ENCODE measurements around the gene MLLT11. TPM values are rescaled to one million over a fixed set of nuclear protein-coding genes. Genes with fewer than 3 reads are reported as not detected.
A peak's percentile ranks its signal among the peaks of the same experiment; 100 is the strongest.

The MLLT11 gene
- polyA plus RNA-seq, 6 donors from 2014 or later = 0.82 to 3.1 (median 2.5) TPM

DNA sequence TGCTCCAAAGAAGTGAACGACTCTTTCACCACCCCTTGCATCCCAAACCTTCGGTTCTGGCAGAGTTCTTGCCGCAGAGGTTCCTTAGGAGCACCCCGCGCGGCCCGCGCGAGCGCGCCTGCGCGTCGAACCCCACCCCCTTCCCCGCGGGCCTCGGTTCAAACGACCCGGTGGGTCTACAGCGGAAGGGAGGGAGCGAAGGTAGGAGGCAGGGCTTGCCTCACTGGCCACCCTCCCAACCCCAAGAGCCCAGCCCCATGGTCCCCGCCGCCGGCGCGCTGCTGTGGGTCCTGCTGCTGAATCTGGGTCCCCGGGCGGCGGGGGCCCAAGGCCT lies 12.6 kb upstream of the MLLT11 start, which contains the start of gene C1orf56:
TSS of gene C1orf56 (plus strand) at position 161 of the 334 bp plus-strand sequence. CDS start at position 258, 97 bp downstream.
- peaks cover 31 to 47% (median 36%) of the 10 kb centered on the region in 3 donors for H3K4me1 Mint-ChIP-seq
- H3K36me3 Mint-ChIP-seq = peaks cover 0 to 6% of the 10 kb centered on the region in 2 donors
- H3K9me3 Mint-ChIP-seq = no peaks in the 10 kb centered on the region

DNA sequence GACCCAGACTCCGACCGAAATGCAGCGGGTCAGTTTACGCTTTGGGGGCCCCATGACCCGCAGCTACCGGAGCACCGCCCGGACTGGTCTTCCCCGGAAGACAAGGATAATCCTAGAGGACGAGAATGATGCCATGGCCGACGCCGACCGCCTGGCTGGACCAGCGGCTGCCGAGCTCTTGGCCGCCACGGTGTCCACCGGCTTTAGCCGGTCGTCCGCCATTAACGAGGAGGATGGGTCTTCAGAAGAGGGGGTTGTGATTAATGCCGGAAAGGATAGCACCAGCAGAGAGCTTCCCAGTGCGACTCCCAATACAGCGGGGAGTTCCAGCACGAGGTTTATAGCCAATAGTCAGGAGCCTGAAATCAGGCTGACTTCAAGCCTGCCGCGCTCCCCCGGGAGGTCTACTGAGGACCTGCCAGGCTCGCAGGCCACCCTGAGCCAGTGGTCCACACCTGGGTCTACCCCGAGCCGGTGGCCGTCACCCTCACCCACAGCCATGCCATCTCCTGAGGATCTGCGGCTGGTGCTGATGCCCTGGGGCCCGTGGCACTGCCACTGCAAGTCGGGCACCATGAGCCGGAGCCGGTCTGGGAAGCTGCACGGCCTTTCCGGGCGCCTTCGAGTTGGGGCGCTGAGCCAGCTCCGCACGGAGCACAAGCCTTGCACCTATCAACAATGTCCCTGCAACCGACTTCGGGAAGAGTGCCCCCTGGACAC lies 12.1 kb upstream of the MLLT11 start:
- H3K4me1 Mint-ChIP-seq = peaks cover 31 to 49% (median 39%) of the 10 kb centered on the region in 3 donors
- no peaks in the 10 kb centered on the region for H3K27me3 Mint-ChIP-seq
- ATAC-seq (ENCODE audit: low read depth in 2 of 2) (peak; percentile 77 to 82), DNase-seq (peak; percentile 56)
- H3K27ac Mint-ChIP-seq = peak overlapping the region; percentile 74 to 96 (median 86)
- no peaks in the 10 kb centered on the region for H3K9me3 Mint-ChIP-seq
- H3K36me3 Mint-ChIP-seq = peaks cover 0 to 10% of the 10 kb centered on the region in 2 donors
- peak overlapping the region; percentile 93 to 98 (median 95) for H3K4me3 Mint-ChIP-seq

More for the DNA sequence above, 12.6 kb upstream of the MLLT11 start, which contains the start of gene C1orf56:
- peak within 1 kb of the TSS; percentile 93 to 98 (median 95) for H3K4me3 Mint-ChIP-seq
- DNase-seq (peak; percentile 66), ATAC-seq (ENCODE audit: low read depth in 2 of 2) (peak; percentile 66 to 70)
- no peaks in the 10 kb centered on the region for H3K27me3 Mint-ChIP-seq
- peak within 1 kb of the TSS; percentile 77 to 96 (median 90) for H3K27ac Mint-ChIP-seq

DNA sequence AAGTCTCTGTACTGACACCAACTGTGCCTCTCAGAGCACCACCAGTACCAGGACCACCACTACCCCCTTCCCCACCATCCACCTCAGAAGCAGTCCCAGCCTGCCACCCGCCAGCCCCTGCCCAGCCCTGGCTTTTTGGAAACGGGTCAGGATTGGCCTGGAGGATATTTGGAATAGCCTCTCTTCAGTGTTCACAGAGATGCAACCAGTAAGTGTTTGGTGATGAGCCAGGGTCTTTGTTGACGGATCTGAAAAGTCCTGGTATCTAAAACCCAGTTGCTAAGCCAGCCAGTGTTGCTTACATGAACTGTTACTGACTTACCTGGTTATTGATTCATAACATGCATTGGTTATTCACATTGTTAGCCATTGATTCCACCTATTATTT lies 11.6 kb upstream of the MLLT11 start:
- ATAC-seq (ENCODE audit: low read depth in 2 of 2) (no peak), DNase-seq (no peak)
- peak overlapping the region; percentile 74 to 96 (median 86) for H3K27ac Mint-ChIP-seq
- H3K27me3 Mint-ChIP-seq = no peaks in the 10 kb centered on the region
- H3K4me1 Mint-ChIP-seq = peaks cover 31 to 55% (median 39%) of the 10 kb centered on the region in 3 donors
- H3K4me3 Mint-ChIP-seq = peak overlapping the region; percentile 93 to 98 (median 95)
- no peaks in the 10 kb centered on the region for H3K9me3 Mint-ChIP-seq
- peaks cover 0 to 10% of the 10 kb centered on the region in 2 donors for H3K36me3 Mint-ChIP-seq

DNA sequence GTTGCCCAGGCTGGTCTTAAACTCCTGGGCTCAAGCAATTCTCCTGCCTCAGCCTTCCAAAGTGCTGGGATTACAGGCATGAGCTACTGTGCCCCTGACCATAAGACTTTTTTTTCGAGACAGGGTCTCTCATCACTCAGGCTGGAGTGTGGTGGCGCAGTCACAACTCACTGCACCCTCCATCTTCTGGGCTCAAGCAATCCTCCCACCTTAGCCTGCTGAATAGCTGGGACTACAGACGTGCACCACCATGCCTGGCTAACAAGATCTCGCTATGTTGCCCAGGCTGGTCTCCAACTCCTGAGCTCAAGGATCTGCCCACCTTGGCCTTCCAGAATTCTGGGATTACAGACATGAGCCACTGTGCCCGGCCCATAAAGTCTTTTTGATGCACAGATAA lies 10.7 kb upstream of the MLLT11 start:
- Mint-ChIP-seq H3K9me3 (no peaks in the 10 kb centered on the region), H3K27ac (peak overlapping the region in 3 of 6 donors; percentile 27 to 99 (median 96)), H3K4me1 (peaks cover 35 to 62% (median 39%) of the 10 kb centered on the region in 3 donors), H3K4me3 (peak overlapping the region in 7 of 8 donors; percentile 47 to 96 (median 95)), H3K36me3 (peaks cover 0 to 16% of the 10 kb centered on the region in 2 donors), H3K27me3 (no peaks in the 10 kb centered on the region)
- ATAC-seq (ENCODE audit: low read depth in 2 of 2) = no peak
- DNase-seq = no peak

DNA sequence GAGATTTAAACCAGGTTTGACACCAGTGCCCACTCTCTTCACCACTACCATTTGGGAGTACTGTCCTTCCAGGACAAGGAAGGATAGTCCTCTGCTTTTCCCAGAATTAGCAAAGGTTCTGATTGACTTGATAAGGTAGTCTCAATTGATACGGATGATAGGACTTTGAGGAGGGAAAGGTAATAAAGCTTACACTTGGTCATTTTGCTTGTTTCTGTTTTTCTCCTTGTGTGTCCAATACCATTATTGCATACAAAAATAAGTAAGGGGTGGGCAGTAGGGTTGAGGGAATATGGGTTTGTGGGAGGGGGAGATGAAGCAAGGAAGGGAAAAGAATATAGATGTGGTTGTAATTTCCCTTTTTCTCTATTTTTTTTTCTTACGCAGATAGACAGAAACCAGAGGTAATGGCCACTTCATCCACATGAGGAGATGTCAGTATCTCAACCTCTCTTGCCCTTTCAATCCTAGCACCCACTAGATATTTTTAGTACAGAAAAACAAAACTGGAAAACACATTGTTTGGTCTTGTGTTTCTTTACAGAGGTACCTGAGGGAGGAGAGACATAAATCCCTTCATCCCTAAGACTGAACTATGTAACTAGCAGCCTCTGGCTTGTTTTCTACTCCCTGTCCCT lies 10.0 kb upstream of the MLLT11 start:
- peaks cover 6 to 23% of the 10 kb centered on the region in 2 donors for H3K36me3 Mint-ChIP-seq
- no peak for ATAC-seq (ENCODE audit: low read depth in 2 of 2)
- DNase-seq = no peak
- no peaks in the 10 kb centered on the region for H3K27me3 Mint-ChIP-seq
- no peaks in the 10 kb centered on the region for H3K9me3 Mint-ChIP-seq
- H3K27ac Mint-ChIP-seq = peak overlapping the region in 5 of 6 donors; percentile 9 to 99 (median 60)
- peaks cover 37 to 69% (median 45%) of the 10 kb centered on the region in 3 donors for H3K4me1 Mint-ChIP-seq
- peak overlapping the region in 3 of 8 donors; percentile 4 to 96 (median 6) for H3K4me3 Mint-ChIP-seq

DNA sequence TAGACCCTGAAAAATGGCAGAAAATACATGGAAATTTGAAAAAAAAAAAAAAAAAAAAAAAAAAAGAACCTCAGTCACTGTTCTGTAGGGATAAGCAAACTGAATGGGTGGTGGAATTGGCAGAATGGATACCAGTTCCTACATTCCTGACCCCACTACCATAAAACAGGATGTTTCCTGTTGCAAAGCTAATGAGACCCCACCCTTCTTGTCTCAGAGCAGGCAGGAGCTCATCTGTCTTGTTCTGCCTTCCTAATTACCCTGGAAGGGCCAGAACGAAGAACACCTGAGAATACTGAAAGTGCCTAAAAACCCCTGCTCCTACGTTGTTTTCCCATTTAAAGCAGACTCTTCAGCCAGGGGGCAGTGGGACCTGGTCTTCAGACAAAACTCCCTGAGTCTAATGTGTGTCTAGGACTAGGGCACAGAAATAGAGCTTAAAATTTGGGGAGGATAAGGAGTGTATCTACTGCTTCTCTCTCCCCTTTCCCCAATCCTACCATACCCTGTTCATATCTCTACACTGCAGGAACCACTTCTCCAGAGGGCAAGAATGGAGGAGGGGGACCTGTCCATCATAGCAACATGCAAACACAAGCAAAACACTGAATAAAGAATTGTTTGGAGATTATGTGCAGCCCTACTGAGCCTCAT lies 8.7 kb upstream of the MLLT11 start:
- Mint-ChIP-seq H3K27me3 (no peaks in the 10 kb centered on the region), H3K4me1 (peaks cover 49 to 78% (median 52%) of the 10 kb centered on the region in 3 donors), H3K27ac (peak overlapping the region in 4 of 6 donors; percentile 23 to 99 (median 87)), H3K4me3 (peak overlapping the region in 2 of 8 donors; percentile 6 to 15), H3K9me3 (no peaks in the 10 kb centered on the region), H3K36me3 (peaks cover 7 to 25% of the 10 kb centered on the region in 2 donors)
- no peak for DNase-seq
- ATAC-seq (ENCODE audit: low read depth in 2 of 2) = no peak

DNA sequence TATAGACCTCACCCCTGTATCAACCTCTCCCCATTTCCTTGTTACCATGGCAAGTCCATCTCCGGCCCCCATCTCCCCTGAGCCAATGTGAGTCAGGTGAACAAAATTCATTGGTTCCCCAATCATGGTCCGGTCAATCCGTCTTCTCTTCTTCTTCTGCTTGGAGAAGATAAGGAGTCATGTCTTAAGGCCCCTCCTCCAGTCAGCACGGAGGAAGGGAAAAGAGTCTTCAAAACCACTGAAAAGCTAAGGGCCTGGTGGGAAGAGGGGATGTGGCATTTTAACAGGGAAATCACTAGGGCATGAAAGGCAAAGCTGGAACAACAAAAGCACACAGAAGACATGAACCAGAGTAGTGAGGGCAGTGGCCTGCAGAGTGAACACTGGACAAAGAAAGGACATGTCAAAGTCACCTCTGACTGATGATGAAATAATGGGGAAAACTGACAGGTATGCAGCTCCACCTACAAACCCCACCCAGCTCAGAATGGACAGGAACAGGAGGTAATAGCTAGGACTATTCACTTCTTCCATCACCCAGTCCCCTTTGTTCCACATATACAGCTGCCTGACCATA lies 5.1 kb upstream of the MLLT11 start:
- H3K9me3 Mint-ChIP-seq = no peaks in the 10 kb centered on the region
- peak overlapping the region; percentile 82 to 99 (median 94) for H3K27ac Mint-ChIP-seq
- H3K4me3 Mint-ChIP-seq = peak overlapping the region; percentile 87 to 100 (median 98)
- no peaks in the 10 kb centered on the region for H3K27me3 Mint-ChIP-seq
- no peak for DNase-seq
- peaks cover 59 to 73% (median 60%) of the 10 kb centered on the region in 3 donors for H3K4me1 Mint-ChIP-seq
- peaks cover 7 to 53% of the 10 kb centered on the region in 2 donors for H3K36me3 Mint-ChIP-seq
- ATAC-seq (ENCODE audit: low read depth in 2 of 2) = no peak

DNA sequence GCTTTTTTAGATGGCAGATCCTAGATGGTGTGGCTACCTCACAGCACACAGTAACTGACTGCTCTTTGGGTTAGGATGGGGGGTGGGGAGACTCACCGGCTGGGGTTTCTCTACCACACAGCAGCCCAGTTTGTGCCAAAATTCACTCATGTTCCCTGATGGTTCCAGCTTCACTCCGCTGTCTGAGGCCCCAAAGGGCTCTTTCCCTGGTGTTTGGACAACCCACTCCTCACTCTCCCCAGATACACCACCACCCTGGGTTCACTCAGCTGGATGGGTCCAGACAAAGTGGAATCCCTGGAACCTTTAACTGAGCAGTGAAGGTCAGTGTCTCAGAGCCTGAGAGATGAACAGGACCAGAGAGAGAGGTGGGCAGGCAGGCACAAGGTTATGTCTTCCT lies 4.6 kb upstream of the MLLT11 start:
- ATAC-seq (ENCODE audit: low read depth in 2 of 2) (no peak), DNase-seq (no peak)
- Mint-ChIP-seq H3K4me3 (peak overlapping the region; percentile 87 to 100 (median 98)), H3K9me3 (no peaks in the 10 kb centered on the region), H3K4me1 (peaks cover 60 to 76% (median 64%) of the 10 kb centered on the region in 3 donors), H3K27me3 (no peaks in the 10 kb centered on the region), H3K27ac (peak overlapping the region; percentile 57 to 99 (median 91)), H3K36me3 (peaks cover 7 to 53% of the 10 kb centered on the region in 2 donors)

DNA sequence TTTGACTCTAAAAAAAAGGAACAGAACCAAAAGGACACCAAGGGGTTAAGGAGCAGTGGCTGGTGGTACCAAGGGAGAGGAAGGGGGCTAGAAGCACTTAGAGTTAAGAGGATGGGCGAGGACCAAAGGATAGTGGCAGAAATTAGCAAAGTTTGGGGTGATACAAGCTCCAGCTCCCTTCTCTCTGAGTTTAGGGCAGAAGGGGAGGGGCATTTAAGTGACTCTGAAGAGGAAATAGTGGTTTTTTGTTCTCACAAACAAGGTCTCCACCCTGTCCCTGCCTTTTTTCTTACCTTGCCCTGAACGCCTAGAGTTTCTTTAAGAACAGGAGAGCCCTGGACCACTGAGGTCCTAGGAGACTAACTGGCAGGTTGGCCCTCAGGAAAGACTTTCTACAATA lies 4.0 kb upstream of the MLLT11 start:
- Mint-ChIP-seq H3K4me1 (peaks cover 61 to 80% (median 70%) of the 10 kb centered on the region in 3 donors), H3K9me3 (no peaks in the 10 kb centered on the region), H3K27ac (peak overlapping the region; percentile 57 to 99 (median 91)), H3K4me3 (peak overlapping the region; percentile 87 to 100 (median 98)), H3K36me3 (peaks cover 7 to 53% of the 10 kb centered on the region in 2 donors), H3K27me3 (no peaks in the 10 kb centered on the region)
- DNase-seq (peak; percentile 46), ATAC-seq (ENCODE audit: low read depth in 2 of 2) (peak; percentile 18 to 23)

DNA sequence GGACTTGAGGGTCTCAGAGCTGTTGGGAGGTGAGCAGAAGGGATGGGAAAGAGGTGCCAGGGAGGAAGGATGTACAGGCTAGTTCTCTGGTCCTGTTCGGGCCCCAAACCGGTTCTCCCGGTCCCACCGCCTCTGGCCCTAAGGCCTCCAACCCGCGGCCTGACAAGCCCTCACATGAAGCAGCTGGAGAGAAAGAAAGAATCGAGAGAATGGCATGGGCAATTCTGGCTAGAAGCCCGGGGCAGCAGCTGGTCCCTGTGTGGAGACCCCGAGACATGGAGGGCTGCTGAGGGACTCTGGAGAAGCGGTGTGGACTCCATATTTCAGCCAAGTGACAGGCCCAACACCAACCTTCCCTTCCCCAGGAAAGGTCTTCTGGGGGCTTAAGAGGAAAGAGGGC lies 1.5 kb upstream of the MLLT11 start:
- H3K36me3 Mint-ChIP-seq = peaks cover 7 to 43% of the 10 kb centered on the region in 2 donors
- no peak for ATAC-seq (ENCODE audit: low read depth in 2 of 2)
- H3K9me3 Mint-ChIP-seq = no peaks in the 10 kb centered on the region
- no peaks in the 10 kb centered on the region for H3K27me3 Mint-ChIP-seq
- peak overlapping the region; percentile 95 to 99 (median 98) for H3K27ac Mint-ChIP-seq
- peak overlapping the region; percentile 87 to 100 (median 98) for H3K4me3 Mint-ChIP-seq
- no peak for DNase-seq
- peaks cover 57 to 64% (median 60%) of the 10 kb centered on the region in 3 donors for H3K4me1 Mint-ChIP-seq

DNA sequence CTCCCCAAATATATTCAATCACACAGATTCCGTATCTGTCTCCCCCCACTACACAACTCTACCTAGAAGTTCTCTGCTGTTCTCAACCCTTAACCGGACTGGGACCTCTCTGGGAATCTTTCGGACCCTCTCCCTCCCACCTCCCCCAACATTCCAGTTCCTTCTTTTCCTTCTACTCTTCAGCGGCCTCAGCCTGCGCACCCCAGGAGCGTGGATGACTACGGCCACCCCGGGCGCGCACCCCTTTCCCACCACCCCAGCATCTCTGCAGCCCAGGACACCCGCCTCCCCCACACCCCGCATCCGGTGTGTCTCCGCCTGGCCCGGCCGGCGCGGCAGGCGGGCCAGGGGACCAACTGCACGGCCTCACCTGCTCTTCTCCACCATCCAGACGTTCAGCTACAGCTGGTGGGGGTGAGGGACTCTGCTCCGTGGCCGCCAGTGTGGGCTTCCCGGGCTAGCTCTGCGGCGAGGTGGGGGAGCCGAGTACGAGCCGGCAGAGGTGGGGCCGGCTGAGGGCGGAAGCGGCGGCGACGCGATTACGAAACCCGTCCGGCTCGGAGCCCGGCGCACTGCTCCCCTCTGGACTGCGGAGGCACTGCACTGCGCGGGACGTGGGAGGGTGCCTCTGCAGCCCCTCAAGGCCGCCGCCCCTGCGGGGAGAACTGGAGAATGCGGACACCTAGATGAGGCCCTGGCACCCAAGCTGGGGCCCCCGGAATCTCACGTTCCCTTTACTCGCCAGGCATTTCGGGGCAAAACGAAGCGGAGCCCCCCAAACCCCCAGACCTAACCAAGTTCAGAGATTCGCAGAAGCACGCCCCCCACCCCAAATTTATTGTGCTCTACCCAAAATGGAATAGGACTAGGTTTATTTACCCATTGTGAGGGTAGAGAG lies 839 bp upstream of the MLLT11 start, which contains the start of gene CDC42SE1:
TSS of gene CDC42SE1 (minus strand) at position 514 of the 898 bp plus-strand sequence. CDS start 3,892 bp downstream, outside the sequence.
- H3K27ac Mint-ChIP-seq = peak within 1 kb of the TSS; percentile 98 to 99 (median 98)

More for the DNA sequence above, 839 bp upstream of the MLLT11 start, which contains the start of gene CDC42SE1:
- Mint-ChIP-seq H3K27me3 (no peaks in the 10 kb centered on the region), H3K4me1 (peaks cover 54 to 64% (median 54%) of the 10 kb centered on the region in 3 donors), H3K4me3 (peak within 1 kb of the TSS; percentile 87 to 100 (median 98)), H3K36me3 (peaks cover 7 to 38% of the 10 kb centered on the region in 2 donors), H3K9me3 (no peaks in the 10 kb centered on the region)
- DNase-seq (peak; percentile 86), ATAC-seq (ENCODE audit: low read depth in 2 of 2) (peak; percentile 85 to 86)

All from naive B cell (primary cell).